GM23338 (cell line): ENCODE measurements around the gene GALM. TPM values are rescaled to one million over a fixed set of nuclear protein-coding genes. Genes with fewer than 3 reads are reported as not detected.

Source experiments
- ATAC-seq: fragments of 200-7000 bp; cut with Tn5 transposase; 3 replicates; pipeline ENCODE4 v1.9.1; 2020
- DNase-seq: peaks from one replicate; pipeline ENCODE4 v3.0.0-alpha.2; 2015; ENCODE audit warnings: low spot score
- H2AFZ ChIP-seq: fragments of 200-600 bp; sonication (generic); 2 replicates; pipeline ENCODE4 v1.8.0; 2016; ENCODE audit warnings: antibody characterized with exemption, mild to moderate bottlenecking, moderate library complexity
- H3F3A ChIP-seq: fragments of 200-600 bp; sonication (generic); replicated peaks from 2 replicates; pipeline ENCODE4 v1.8.0; 2017; ENCODE audit warnings: antibody characterized with exemption, mixed run types, low read depth
- H3K27ac ChIP-seq: fragments of 200-600 bp; sonication (generic); 2 replicates; pipeline ENCODE4 v1.6.1; 2016; ENCODE audit warnings: low read depth
- H3K27me3 ChIP-seq: fragments of 200-600 bp; sonication (generic); 2 replicates; pipeline ENCODE4 v1.8.0; 2016; ENCODE audit warnings: mild to moderate bottlenecking, mixed run types, moderate library complexity; ENCODE audit not compliant: insufficient read depth
- H3K36me3 ChIP-seq: fragments of 200-600 bp; sonication (generic); 2 replicates; pipeline ENCODE4 v1.8.0; 2016; ENCODE audit warnings: mild to moderate bottlenecking; ENCODE audit not compliant: insufficient read depth
- H3K4me1 ChIP-seq: fragments of 200-600 bp; sonication (generic); 2 replicates; pipeline ENCODE4 v1.8.0; 2016; ENCODE audit warnings: mild to moderate bottlenecking, moderate library complexity; ENCODE audit not compliant: insufficient read depth
- H3K4me2 ChIP-seq: fragments of 200-600 bp; sonication (generic); 2 replicates; pipeline ENCODE4 v1.7.1; 2017; ENCODE audit warnings: mixed run types
- H3K4me3 ChIP-seq: fragments of 200-600 bp; sonication (generic); 2 replicates; pipeline ENCODE4 v1.6.1; 2016; ENCODE audit warnings: mixed run types
- H3K79me2 ChIP-seq: fragments of 200-600 bp; sonication (generic); replicated peaks from 2 replicates; pipeline ENCODE4 v1.8.0; 2017; ENCODE audit warnings: mild to moderate bottlenecking; ENCODE audit not compliant: insufficient read depth
- H3K9me2 ChIP-seq: fragments of 200-600 bp; sonication (generic); 2 replicates; pipeline ENCODE4 v1.8.0; 2017; ENCODE audit not compliant: insufficient read depth
- H4K20me1 ChIP-seq: fragments of 200-600 bp; sonication (generic); replicated peaks from 2 replicates; pipeline ENCODE4 v1.8.0; 2017; ENCODE audit warnings: mild to moderate bottlenecking; ENCODE audit not compliant: insufficient read depth
- H3K27ac Mint-ChIP-seq: 2 replicates; pipeline ENCODE4 v1.8.0; 2020; ENCODE audit warnings: inconsistent platforms, mild to moderate bottlenecking, moderate library complexity, mixed read lengths
- H3K27me3 Mint-ChIP-seq: 3 replicates; pipeline ENCODE4 v1.8.0; 2022; ENCODE audit warnings: low read depth, mild to moderate bottlenecking, moderate library complexity, mixed read lengths, inconsistent platforms; ENCODE audit not compliant: insufficient read depth, poor library complexity
- H3K36me3 Mint-ChIP-seq: 3 replicates; pipeline ENCODE4 v1.8.0; 2021; ENCODE audit warnings: low read depth, mild to moderate bottlenecking, inconsistent platforms, moderate library complexity, mixed read lengths
- H3K4me1 Mint-ChIP-seq: 3 replicates; pipeline ENCODE4 v1.8.0; 2020; ENCODE audit warnings: mild to moderate bottlenecking, inconsistent platforms, mixed read lengths
- H3K4me3 Mint-ChIP-seq: 3 replicates; pipeline ENCODE4 v1.8.0; 2021; ENCODE audit warnings: moderate library complexity, mild to moderate bottlenecking, inconsistent platforms, mixed read lengths
- H3K9me3 Mint-ChIP-seq: 3 replicates; pipeline ENCODE4 v1.8.0; 2020; ENCODE audit warnings: moderate library complexity, mild to moderate bottlenecking, inconsistent platforms, mixed read lengths
- ETS1 ChIP-seq: IDR thresholded peaks from 2 replicates; pipeline ENCODE4 v1.6.1; 2016; ENCODE audit warnings: antibody characterized with exemption
- EZH2 ChIP-seq: fragments of 200-600 bp; sonication (generic); IDR thresholded peaks from one replicate; pipeline ENCODE4 v1.8.0; 2017; ENCODE audit warnings: antibody characterized with exemption, mild to moderate bottlenecking, low read depth; ENCODE audit not compliant: unreplicated experiment
- NANOG ChIP-seq: IDR thresholded peaks from 2 replicates; pipeline ENCODE4 v1.6.1; 2016; ENCODE audit warnings: antibody characterized with exemption, borderline replicate concordance
- STAT1 ChIP-seq: IDR thresholded peaks from one replicate; pipeline ENCODE4 v1.6.1; 2016; ENCODE audit warnings: antibody characterized with exemption; ENCODE audit not compliant: unreplicated experiment
- ZNF114 ChIP-seq: fragments of 250-450 bp; sonication (Bioruptor Pico); IDR thresholded peaks from 2 replicates; pipeline ENCODE4 v1.5.0; 2020; ENCODE audit warnings: mild to moderate bottlenecking, moderate library complexity
- ZNF462 ChIP-seq: fragments of 250-450 bp; sonication (Bioruptor Pico); IDR thresholded peaks from 2 replicates; pipeline ENCODE4 v1.5.0; 2020; ENCODE audit warnings: mild to moderate bottlenecking, moderate library complexity
- polyA plus RNA-seq: library from polyadenylated mRNA; unstranded; fragments of >200 nt; fragmentation: Nextera tagmentation; extraction: Ambion mirVana; gene quantifications from 2 replicates; pipeline ENCODE4 v1.2.1, GENCODE V29; 2016
- total RNA-seq: library from RNA; depleted of rRNA; stranded (reverse); fragments of >200 nt; shearing (Covaris generic); gene quantifications from 2 replicates; pipeline ENCODE4 v1.2.3, GENCODE V29; 2014

Gene GALM
- total and polyA plus RNA-seq, 2 experiments from 2014 or later: 9.3 to 21.6 TPM

- no peak for ATAC-seq
- Histone ChIP-seq H3K9me2 (no peaks in the 10 kb centered on the region), H4K20me1 (no peaks in the 10 kb centered on the region; the same call in none of the 2 replicates), H3K4me3 (no peak overlapping the region), H3K79me2 (0 out of 2 replicates have a peak, but pooled peaks cover 3% of the 10 kb centered on the region), H3K27ac (no peak overlapping the region), H3F3A (0 out of 2 replicates have a peak, but pooled peaks cover 8% of the 10 kb centered on the region), H3K36me3 (peaks cover 5% of the 10 kb centered on the region; the same call in 1 of the 2 replicates), H3K4me1 (peaks cover 14% of the 10 kb centered on the region), H3K4me2 (no peak overlapping the region), H2AFZ (no peak overlapping the region), H3K27me3 (no peaks in the 10 kb centered on the region)
- peaks cover 21% of the 10 kb centered on the region for H3K4me1 Mint-ChIP-seq
- peaks cover 13% of the 10 kb centered on the region for H3K27me3 Mint-ChIP-seq
- peaks cover 2% of the 10 kb centered on the region; the same call in 2 of the 3 replicates for H3K9me3 Mint-ChIP-seq
- no peak for TF ChIP-seq ETS1
- DNase-seq: no peak
- no peak overlapping the region for H3K27ac Mint-ChIP-seq
- no peak overlapping the region for H3K4me3 Mint-ChIP-seq
- peaks cover 15% of the 10 kb centered on the region for H3K36me3 Mint-ChIP-seq
Observed at GRCh38 chr2:38733300-38733971, 67.5 kb downstream of the GALM start.

GRCh38 chr2:38734299-38735058 is 68.6 kb downstream of the GALM start:
- no peaks in the 10 kb centered on the region; the same call in none of the 2 replicates for H4K20me1 ChIP-seq
- no peak overlapping the region for H3K4me3 Mint-ChIP-seq
- no peak for ATAC-seq
- H3K4me3 ChIP-seq: no peak overlapping the region
- no peak overlapping the region for H3K27ac Mint-ChIP-seq
- H2AFZ ChIP-seq: no peak overlapping the region
- H3K27me3 Mint-ChIP-seq: peaks cover 13% of the 10 kb centered on the region
- DNase-seq: no peak
- no peaks in the 10 kb centered on the region for H3K9me2 ChIP-seq
- no peak overlapping the region for H3K4me2 ChIP-seq
- peaks cover 26% of the 10 kb centered on the region for H3K36me3 Mint-ChIP-seq
- H3K27me3 ChIP-seq: no peaks in the 10 kb centered on the region
- peak overlapping the region; percentile 72; the same call in 1 of the 2 replicates for H3K27ac ChIP-seq
- peaks cover 5% of the 10 kb centered on the region for H3K36me3 ChIP-seq
- peaks cover 16% of the 10 kb centered on the region for H3K4me1 ChIP-seq
- peaks cover 4% of the 10 kb centered on the region; the same call in 1 of the 2 replicates for H3K79me2 ChIP-seq
- peaks cover 21% of the 10 kb centered on the region for H3K4me1 Mint-ChIP-seq
- peaks cover 8% of the 10 kb centered on the region; the same call in 2 of the 3 replicates for H3K9me3 Mint-ChIP-seq
- 0 out of 2 replicates have a peak, but pooled peaks cover 8% of the 10 kb centered on the region for H3F3A ChIP-seq
- no peak for TF ChIP-seq ZNF114 (CRISPR knock-in tag)
- no peak for TF ChIP-seq EZH2
- TF ChIP-seq NANOG: no peak
- TF ChIP-seq ZNF462: no peak
- TF ChIP-seq STAT1: no peak
- TF ChIP-seq ETS1: no peak
